ENCODE data around the gene CEP164. TPM values are rescaled to one million over a fixed set of nuclear protein-coding genes. Genes with fewer than 3 reads are reported as not detected.

The CEP164 gene
- polyA plus RNA-seq, 3 donors, result 4.3 to 32.1 (median 8.0) TPM

DNA sequence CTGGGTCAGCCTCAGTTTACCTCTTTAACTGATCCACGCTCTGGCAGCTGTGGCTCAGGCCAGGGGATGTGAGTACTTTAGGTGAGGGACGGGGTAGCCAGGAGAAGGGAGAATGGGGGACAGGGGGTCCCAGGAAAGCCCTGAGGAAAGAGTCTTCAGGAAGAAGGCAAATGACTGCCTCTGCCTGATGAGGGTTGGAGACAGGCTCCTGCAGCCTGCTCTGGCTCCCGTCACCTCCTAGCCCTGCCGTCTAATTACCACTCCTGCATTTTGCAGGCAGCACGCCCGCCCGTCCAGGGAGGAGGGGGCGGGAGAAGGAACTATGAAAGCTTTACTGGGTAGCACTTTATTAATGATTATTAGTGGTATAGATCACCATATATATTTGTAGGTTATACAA lies 116.6 kb downstream of the CEP164 start:
- no peaks in the 10 kb centered on the region for H3K4me1 ChIP-seq (ENCODE audit: control insufficient read depth in 1 of 2, insufficient read depth in 2 of 2, low read length in 2 of 2)
- H3K27ac Mint-ChIP-seq, result peak overlapping the region in 1 of 7 donors; percentile 43

More for the DNA sequence above, 116.6 kb downstream of the CEP164 start:
- H3K9me3 ChIP-seq (replicated peaks in 1 of 2; ENCODE audit: control insufficient read depth in 1 of 2, insufficient read depth in 1 of 2, low read length in 2 of 2), result no peaks in the 10 kb centered on the region
- H3K27me3 Mint-ChIP-seq (ENCODE audit: low read depth in 3 of 3), result peaks cover 13 to 34% (median 19%) of the 10 kb centered on the region in 3 donors
- 100% methylated on average over 1 of the region's 8 CpGs for WGBS (ENCODE audit: insufficient coverage)
- peaks cover 0 to 7% (median 2%) of the 10 kb centered on the region in 7 donors for H3K9me3 Mint-ChIP-seq
- no peaks in the 10 kb centered on the region for H3K36me3 Mint-ChIP-seq
- no peaks in the 10 kb centered on the region for H3K79me2 ChIP-seq (ENCODE audit: insufficient read depth, low read length)
- H3K4me1 Mint-ChIP-seq, result no peaks in the 10 kb centered on the region
- H3K27me3 ChIP-seq (ENCODE audit: control insufficient read depth in 2 of 2, insufficient read depth in 2 of 2, low read length in 2 of 2), result peaks cover 0 to 14% of the 10 kb centered on the region in 2 donors
- H3K4me3 ChIP-seq (replicated peaks in 1 of 3; ENCODE audit: low read depth in 2 of 3, low read length in 3 of 3), result no peak overlapping the region
- H3K4me2 ChIP-seq (replicated peaks; ENCODE audit: extremely low read depth, low read length, poor library complexity, severe bottlenecking), result no peak overlapping the region
- no peaks in the 10 kb centered on the region for H4K20me1 ChIP-seq (ENCODE audit: insufficient read depth, low read length)
- H3K4me3 Mint-ChIP-seq, result peak overlapping the region in 1 of 2 donors; percentile 7
- H3K36me3 ChIP-seq (replicated peaks in 1 of 2; ENCODE audit: control insufficient read depth in 1 of 2, insufficient read depth in 2 of 2, low read length in 2 of 2), result no peaks in the 10 kb centered on the region
- no peak overlapping the region for H2AFZ ChIP-seq (ENCODE audit: insufficient read depth, low read depth, low read length, poor library complexity, severe bottlenecking)
- no peak for DNase-seq
- H3K9ac ChIP-seq (ENCODE audit: insufficient read depth, low read length, poor library complexity, severe bottlenecking), result no peak overlapping the region
- intact Hi-C loops (cut with micrococcal nuclease), result no loop called here
- no peak overlapping the region for H3K27ac ChIP-seq (ENCODE audit: low read depth in 1 of 2, low read length in 2 of 2)
- TF ChIP-seq CTCF (IDR thresholded peaks at IDR 0.05), result no peak
